ENCODE data around the gene CBS.
"Not testable (repeated sequence)": the region's sequence is repeated elsewhere in the genome, so short reads cannot be mapped to it uniquely, and the experiment has no call there.

CBS gene

GRCh38 chr21:43025636-43026180, 49.9 kb downstream of the CBS start:
- no peak for ATAC-seq
- no peak for DNase-seq

GRCh38 chr21:43024439-43025136, 51.0 kb downstream of the CBS start:
- no peak for DNase-seq
- no peak for ATAC-seq

GRCh38 chr21:43023175-43023574, 52.5 kb downstream of the CBS start:
- ATAC-seq = no peak

GRCh38 chr21:43021756-43022600, 53.7 kb downstream of the CBS start:
- no peak for ATAC-seq

More at GRCh38 chr21:43023175-43023574, 52.5 kb downstream of the CBS start:
- DNase-seq = no peak

GRCh38 chr21:43021191-43021590, 54.4 kb downstream of the CBS start:
- ATAC-seq (no peak), DNase-seq (no peak)

More at GRCh38 chr21:43021756-43022600, 53.7 kb downstream of the CBS start:
- DNase-seq = no peak

GRCh38 chr21:43020771-43021170, 54.9 kb downstream of the CBS start:
- no peak for ATAC-seq

GRCh38 chr21:43020177-43020576, 55.5 kb downstream of the CBS start:
- no peak for ATAC-seq
- DNase-seq = no peak

More at GRCh38 chr21:43020771-43021170, 54.9 kb downstream of the CBS start:
- DNase-seq = no peak

- DNase-seq = no peak
- ATAC-seq = no peak
Observed at GRCh38 chr21:43018519-43018918, 57.1 kb downstream of the CBS start.

GRCh38 chr21:43016728-43017127, 58.9 kb downstream of the CBS start:
- ATAC-seq (no peak), DNase-seq (no peak)

GRCh38 chr21:43015906-43016540, 59.6 kb downstream of the CBS start:
- DNase-seq (no peak), ATAC-seq (no peak)

GRCh38 chr21:43012596-43012995, 63.0 kb downstream of the CBS start:
- DNase-seq (no peak), ATAC-seq (peak; percentile 49)

GRCh38 chr21:43006874-43007208, 68.8 kb downstream of the CBS start:
- DNase-seq = no peak
- no peak for ATAC-seq

GRCh38 chr21:43006051-43006873, 69.4 kb downstream of the CBS start:
- ATAC-seq, DNase-seq: not testable (repeated sequence)

- ATAC-seq (no peak), DNase-seq (no peak)
Observed at GRCh38 chr21:43005635-43006034, 70.0 kb downstream of the CBS start.

GRCh38 chr21:43004926-43005325, 70.7 kb downstream of the CBS start:
- ATAC-seq (no peak), DNase-seq (no peak)

Measured in stimulated activated naive CD8-positive, alpha-beta T cell treated with anti-CD3 and anti-CD28 coated beads, Interleukin-15, Interleukin-2, amounts not matched to agents 100 U/mL and 50 U/mL, for 24 hours (primary cell).